Measurements from ENCODE around the gene JAKMIP1. TPM values are rescaled to one million over a fixed set of nuclear protein-coding genes. Genes with fewer than 3 reads are reported as not detected.

The JAKMIP1 gene
- total RNA-seq, 1 experiment from 2014 or later, result not detected

DNA sequence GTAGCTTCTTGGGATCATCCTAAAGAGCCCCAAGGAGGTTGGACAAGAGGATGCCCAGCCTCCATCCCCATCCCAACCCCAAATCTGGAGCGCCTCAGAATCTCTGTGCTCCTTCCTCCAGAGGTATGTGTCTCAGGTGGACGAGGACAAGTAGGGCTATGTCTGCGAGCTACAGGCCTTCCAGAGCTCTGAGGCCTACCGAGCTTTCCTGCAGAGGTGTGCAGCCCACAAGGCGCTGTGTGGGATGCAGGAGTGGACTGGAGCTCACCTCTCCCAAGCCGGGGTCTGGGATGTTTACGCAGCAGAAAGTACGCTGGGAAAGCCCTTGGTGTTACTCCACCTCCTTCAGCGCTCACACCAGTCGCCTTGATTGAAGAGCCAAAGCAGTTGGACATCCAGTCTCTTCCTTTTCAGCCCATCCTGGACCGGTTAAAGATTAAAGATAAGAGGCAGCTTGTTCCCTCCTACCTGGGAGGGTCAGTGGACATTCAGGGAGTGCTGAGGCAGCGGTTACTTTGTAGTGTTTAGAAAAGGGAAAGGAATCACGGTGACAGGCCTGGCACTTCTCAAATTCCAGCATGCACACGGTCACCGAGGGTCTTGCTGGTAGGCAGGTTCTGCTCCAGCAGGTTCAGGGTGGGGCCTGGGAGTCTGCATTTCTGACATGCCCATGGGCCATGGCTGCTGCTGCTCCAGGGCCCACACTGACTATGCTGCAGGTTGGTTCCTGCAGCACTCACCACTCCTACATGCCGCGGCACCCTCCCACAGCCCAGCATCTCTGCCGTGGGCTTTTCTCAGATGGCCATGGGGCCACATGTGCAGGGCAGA, 29.5 kb upstream of the JAKMIP1 start:
- H3K36me3 Mint-ChIP-seq (ENCODE audit: insufficient read depth, unreplicated experiment), result no peaks in the 10 kb centered on the region
- TF ChIP-seq, protein P1, sequence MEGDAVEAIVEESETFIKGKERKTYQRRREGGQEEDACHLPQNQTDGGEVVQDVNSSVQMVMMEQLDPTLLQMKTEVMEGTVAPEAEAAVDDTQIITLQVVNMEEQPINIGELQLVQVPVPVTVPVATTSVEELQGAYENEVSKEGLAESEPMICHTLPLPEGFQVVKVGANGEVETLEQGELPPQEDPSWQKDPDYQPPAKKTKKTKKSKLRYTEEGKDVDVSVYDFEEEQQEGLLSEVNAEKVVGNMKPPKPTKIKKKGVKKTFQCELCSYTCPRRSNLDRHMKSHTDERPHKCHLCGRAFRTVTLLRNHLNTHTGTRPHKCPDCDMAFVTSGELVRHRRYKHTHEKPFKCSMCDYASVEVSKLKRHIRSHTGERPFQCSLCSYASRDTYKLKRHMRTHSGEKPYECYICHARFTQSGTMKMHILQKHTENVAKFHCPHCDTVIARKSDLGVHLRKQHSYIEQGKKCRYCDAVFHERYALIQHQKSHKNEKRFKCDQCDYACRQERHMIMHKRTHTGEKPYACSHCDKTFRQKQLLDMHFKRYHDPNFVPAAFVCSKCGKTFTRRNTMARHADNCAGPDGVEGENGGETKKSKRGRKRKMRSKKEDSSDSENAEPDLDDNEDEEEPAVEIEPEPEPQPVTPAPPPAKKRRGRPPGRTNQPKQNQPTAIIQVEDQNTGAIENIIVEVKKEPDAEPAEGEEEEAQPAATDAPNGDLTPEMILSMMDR (IDR thresholded peaks at IDR 0.05; ENCODE audit: unreplicated experiment), result no peak
- CTCF ChIA-PET, result no interaction called here
- BruUV-seq (replicated peaks), result no TSS peak
- H3K9me3 Mint-ChIP-seq (ENCODE audit: low read depth, unreplicated experiment), result no peaks in the 10 kb centered on the region
- peaks cover 44% of the 10 kb centered on the region for H3K27me3 Mint-ChIP-seq (ENCODE audit: unreplicated experiment)
- no peak overlapping the region for H3K4me3 Mint-ChIP-seq (ENCODE audit: low read depth, unreplicated experiment)
- H3K27ac Mint-ChIP-seq (ENCODE audit: unreplicated experiment), result no peak overlapping the region
- intact Hi-C loops (cut with micrococcal nuclease; ENCODE audit: unreplicated experiment), result no loop called here
- H3K4me1 Mint-ChIP-seq (ENCODE audit: low read depth, unreplicated experiment), result no peaks in the 10 kb centered on the region
- DNase-seq, result no peak

GRCh38 chr4:6229095-6229494, 28.7 kb upstream of the JAKMIP1 start:
- H3K9me3 Mint-ChIP-seq (ENCODE audit: low read depth, unreplicated experiment), result no peaks in the 10 kb centered on the region

DNA sequence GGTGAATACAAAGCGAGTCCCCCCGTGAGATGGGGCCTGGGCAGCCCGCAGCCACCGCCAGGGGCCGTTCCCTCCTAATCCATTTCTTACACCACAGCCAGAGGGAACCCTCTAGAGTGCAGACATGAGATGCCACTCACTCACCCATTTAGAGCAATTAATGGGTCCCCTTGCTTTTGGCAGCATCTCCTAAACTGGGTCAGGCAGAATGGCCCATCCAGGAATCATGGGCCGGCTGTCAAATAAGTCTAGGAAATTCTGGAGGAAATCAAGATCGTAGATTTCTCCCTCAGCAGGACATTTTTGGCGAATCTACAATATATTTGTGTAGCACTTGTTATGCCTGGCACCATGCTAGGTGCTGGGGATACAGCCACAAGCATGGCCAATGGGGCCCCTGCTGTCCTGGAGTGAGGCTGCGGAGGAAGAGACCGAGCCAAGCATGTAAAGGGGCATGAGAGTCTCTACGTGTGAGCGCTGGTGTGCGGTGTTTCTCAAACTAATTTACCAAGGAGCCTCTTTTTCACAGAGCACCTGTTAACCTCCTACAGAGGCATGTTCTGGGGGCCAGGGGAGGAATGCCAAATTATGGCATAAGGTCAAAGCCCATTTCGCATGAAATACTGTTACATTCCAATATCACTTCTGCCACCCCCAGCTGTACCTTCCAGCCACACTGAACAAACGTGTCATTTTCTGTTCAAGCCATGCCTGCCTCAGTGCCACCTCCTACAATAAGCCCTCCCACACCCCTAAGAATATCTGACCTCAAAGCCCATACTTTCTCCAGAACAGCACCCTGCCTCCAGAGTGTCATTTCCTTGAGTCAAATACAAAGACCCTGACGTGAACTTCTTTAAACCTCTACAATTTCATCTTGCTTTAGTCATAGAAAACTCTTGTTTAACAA, 28.1 kb upstream of the JAKMIP1 start:
- Mint-ChIP-seq H3K27me3 (ENCODE audit: unreplicated experiment) (peaks cover 53% of the 10 kb centered on the region), H3K4me1 (ENCODE audit: low read depth, unreplicated experiment) (no peaks in the 10 kb centered on the region), H3K4me3 (ENCODE audit: low read depth, unreplicated experiment) (no peak overlapping the region), H3K9me3 (ENCODE audit: low read depth, unreplicated experiment) (no peaks in the 10 kb centered on the region), H3K27ac (ENCODE audit: unreplicated experiment) (no peak overlapping the region), H3K36me3 (ENCODE audit: insufficient read depth, unreplicated experiment) (no peaks in the 10 kb centered on the region)
- no peak for DNase-seq
- TF ChIP-seq, protein P1 (IDR thresholded peaks at IDR 0.05; ENCODE audit: unreplicated experiment), result no peak
- no TSS peak for BruUV-seq (replicated peaks)
- intact Hi-C loops (cut with micrococcal nuclease; ENCODE audit: unreplicated experiment), result no loop called here
- CTCF ChIA-PET, result no interaction called here

More at GRCh38 chr4:6229095-6229494, 28.7 kb upstream of the JAKMIP1 start:
- Mint-ChIP-seq H3K4me1 (ENCODE audit: low read depth, unreplicated experiment) (no peaks in the 10 kb centered on the region), H3K36me3 (ENCODE audit: insufficient read depth, unreplicated experiment) (no peaks in the 10 kb centered on the region), H3K27me3 (ENCODE audit: unreplicated experiment) (peaks cover 52% of the 10 kb centered on the region), H3K4me3 (ENCODE audit: low read depth, unreplicated experiment) (no peak overlapping the region), H3K27ac (ENCODE audit: unreplicated experiment) (no peak overlapping the region)
- DNase-seq, result no peak
- TF ChIP-seq, protein P1 (IDR thresholded peaks at IDR 0.05; ENCODE audit: unreplicated experiment), result no peak
- CTCF ChIA-PET, result no interaction called here
- intact Hi-C loops (cut with micrococcal nuclease; ENCODE audit: unreplicated experiment), result no loop called here
- no TSS peak for BruUV-seq (replicated peaks)

DNA sequence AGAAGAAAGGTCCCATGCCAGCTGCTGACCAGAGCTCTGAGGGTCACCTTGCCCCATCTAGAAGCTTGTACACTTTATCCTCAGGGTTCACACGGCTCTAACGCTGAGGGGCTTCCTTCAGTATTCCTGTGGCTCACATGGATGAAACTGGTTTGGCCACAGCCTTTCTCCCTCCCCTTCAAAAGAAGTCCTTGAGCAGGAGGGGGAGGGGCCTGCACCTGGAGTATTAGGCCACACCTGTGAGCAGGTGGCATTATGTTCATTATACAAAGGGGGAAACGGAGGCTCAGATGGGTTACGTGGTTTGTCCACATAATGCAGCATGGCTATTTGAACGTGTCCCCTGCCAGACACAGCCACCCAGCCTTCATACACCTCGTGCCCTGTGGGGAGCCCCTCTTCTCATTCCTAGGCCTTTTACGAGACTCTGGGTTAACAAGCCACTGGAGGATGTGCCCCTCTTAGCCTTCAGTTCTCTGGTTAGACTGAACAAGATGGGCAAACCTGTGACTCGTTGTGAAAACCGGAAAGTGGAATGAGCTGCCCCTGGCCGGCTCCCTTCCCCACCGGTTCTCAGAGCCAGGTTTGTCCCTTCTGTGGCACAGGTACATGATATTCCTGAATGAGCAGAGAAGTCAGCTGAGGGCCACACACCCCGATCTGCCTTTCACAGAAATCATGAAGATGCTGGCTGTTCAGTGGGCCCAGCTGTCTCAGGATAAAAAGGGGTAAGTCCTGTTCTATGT, 27.2 kb upstream of the JAKMIP1 start:
- intact Hi-C loops (cut with micrococcal nuclease; ENCODE audit: unreplicated experiment), result no loop called here
- Mint-ChIP-seq H3K4me3 (ENCODE audit: low read depth, unreplicated experiment) (no peak overlapping the region), H3K27ac (ENCODE audit: unreplicated experiment) (no peak overlapping the region), H3K9me3 (ENCODE audit: low read depth, unreplicated experiment) (no peaks in the 10 kb centered on the region), H3K4me1 (ENCODE audit: low read depth, unreplicated experiment) (no peaks in the 10 kb centered on the region), H3K36me3 (ENCODE audit: insufficient read depth, unreplicated experiment) (no peaks in the 10 kb centered on the region), H3K27me3 (ENCODE audit: unreplicated experiment) (peaks cover 53% of the 10 kb centered on the region)
- TF ChIP-seq, protein P1 (IDR thresholded peaks at IDR 0.05; ENCODE audit: unreplicated experiment), result no peak
- no peak for DNase-seq
- CTCF ChIA-PET, result no interaction called here
- no TSS peak for BruUV-seq (replicated peaks)

Measured in Calu3 (cell line).